Astrocyte (in vitro differentiated cells and primary cell): ENCODE data around the gene MCRS1. TPM values are rescaled to one million over a fixed set of nuclear protein-coding genes. Genes with fewer than 3 reads are reported as not detected.

Source experiments
- DNase-seq: peaks from one replicate; pipeline ENCODE4 v3.0.0-alpha.2; 2010; ENCODE audit warnings: low read depth
- FAIRE-seq: peaks from 2 replicates; lab custom pipeline; 2011; peaks lifted over from hg19 to GRCh38; lab: Jason Lieb, UNC
- H2AFZ ChIP-seq: 2 replicates; pipeline ENCODE4 v1.6.0; 2012; ENCODE audit warnings: low read depth, low read length, inconsistent platforms
- H3K27ac ChIP-seq: 2 replicates; pipeline ENCODE4 v1.5.1; 2011; ENCODE audit warnings: low read depth, low read length, inconsistent platforms
- H3K27me3 ChIP-seq: 2 replicates; pipeline ENCODE4 v1.6.0; 2011; ENCODE audit warnings: low read length, inconsistent platforms; ENCODE audit not compliant: insufficient read depth
- H3K36me3 ChIP-seq: 2 replicates; pipeline ENCODE4 v1.5.1; 2011; ENCODE audit warnings: low read length, inconsistent platforms; ENCODE audit not compliant: insufficient read depth
- H3K4me1 ChIP-seq: 2 replicates; pipeline ENCODE4 v1.5.1; 2011; ENCODE audit warnings: low read length, inconsistent platforms; ENCODE audit not compliant: insufficient read depth
- H3K4me2 ChIP-seq: 2 replicates; pipeline ENCODE4 v1.6.0; 2012; ENCODE audit warnings: low read length, inconsistent platforms
- H3K4me3 ChIP-seq: 2 replicates; pipeline ENCODE4 v1.5.1; 2011; ENCODE audit warnings: low read depth, mild to moderate bottlenecking, low read length, inconsistent platforms; ENCODE audit not compliant: insufficient read depth
- H3K79me2 ChIP-seq: 2 replicates; pipeline ENCODE4 v1.6.0; 2012; ENCODE audit warnings: mild to moderate bottlenecking, low read length, inconsistent platforms; ENCODE audit not compliant: insufficient read depth
- H3K9ac ChIP-seq: 2 replicates; pipeline ENCODE4 v1.6.0; 2012; ENCODE audit warnings: mild to moderate bottlenecking, low read length, inconsistent platforms
- H3K9me3 ChIP-seq: 2 replicates; pipeline ENCODE4 v1.5.1; 2012; ENCODE audit warnings: low read depth, mild to moderate bottlenecking, low read length, inconsistent platforms; ENCODE audit not compliant: insufficient read depth
- H4K20me1 ChIP-seq: 2 replicates; pipeline ENCODE4 v1.6.0; 2012; ENCODE audit warnings: low read length, inconsistent platforms; ENCODE audit not compliant: insufficient read depth
- H3K27ac Mint-ChIP-seq: one replicate; pipeline ENCODE4 v1.8.0; 2021; ENCODE audit warnings: mild to moderate bottlenecking, mixed read lengths; ENCODE audit not compliant: unreplicated experiment
- H3K27me3 Mint-ChIP-seq: one replicate; pipeline ENCODE4 v1.8.0; 2021; ENCODE audit warnings: low read depth, mixed read lengths; ENCODE audit not compliant: unreplicated experiment
- H3K36me3 Mint-ChIP-seq: one replicate; pipeline ENCODE4 v1.8.0; 2021; ENCODE audit warnings: low read depth, mixed read lengths; ENCODE audit not compliant: unreplicated experiment
- H3K4me1 Mint-ChIP-seq: one replicate; pipeline ENCODE4 v1.8.0; 2021; ENCODE audit warnings: low read depth, mixed read lengths; ENCODE audit not compliant: unreplicated experiment
- H3K4me3 Mint-ChIP-seq: one replicate; pipeline ENCODE4 v1.8.0; 2021; ENCODE audit warnings: mild to moderate bottlenecking, moderate library complexity, mixed read lengths; ENCODE audit not compliant: unreplicated experiment
- H3K9me3 Mint-ChIP-seq: one replicate; pipeline ENCODE4 v1.8.0; 2021; ENCODE audit warnings: mild to moderate bottlenecking, mixed read lengths; ENCODE audit not compliant: unreplicated experiment
- EZH2 ChIP-seq: IDR thresholded peaks from 2 replicates; pipeline ENCODE4 v1.6.1; 2012; ENCODE audit warnings: mild to moderate bottlenecking, low read length, inconsistent platforms; ENCODE audit not compliant: insufficient read depth
- total RNA-seq: library from RNA; stranded (reverse); gene quantifications from 2 replicates; pipeline ENCODE4 v1.2.1, GENCODE V29; 2021
- TF ChIP-seq, protein P1 (sequence below): IDR thresholded peaks from 2 replicates; pipeline ENCODE4 v1.5.1; 2011; ENCODE audit warnings: low read depth, mild to moderate bottlenecking, inconsistent platforms, low read length, moderate library complexity; ENCODE audit not compliant: insufficient read depth

The MCRS1 gene
- total RNA-seq, 1 donor from 2014 or later = 45.2 TPM

DNA sequence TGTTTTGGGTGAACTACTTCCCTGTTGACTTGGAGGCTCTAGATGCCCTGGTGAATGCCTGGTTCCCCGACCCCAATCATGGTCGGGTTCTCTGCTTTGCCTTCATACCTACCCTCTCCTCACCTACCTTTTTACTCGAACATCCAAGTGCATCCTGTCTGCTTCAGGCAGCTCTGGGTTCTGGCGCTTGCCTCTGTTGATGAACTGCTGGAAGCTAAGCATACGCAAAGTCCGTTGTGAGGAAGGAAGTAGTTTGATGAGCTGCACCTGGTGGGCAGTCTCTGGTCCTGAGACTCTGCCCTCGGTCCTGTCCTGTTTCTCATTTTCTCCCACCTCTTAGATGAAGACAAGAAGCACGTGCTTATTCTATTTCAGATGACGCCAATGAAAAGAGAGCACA, 15.5 kb downstream of the MCRS1 start:
- no peak overlapping the region for H3K4me2 ChIP-seq
- FAIRE-seq (no peak), DNase-seq (no peak)
- TF ChIP-seq EZH2 = no peak
- TF ChIP-seq, protein P1, sequence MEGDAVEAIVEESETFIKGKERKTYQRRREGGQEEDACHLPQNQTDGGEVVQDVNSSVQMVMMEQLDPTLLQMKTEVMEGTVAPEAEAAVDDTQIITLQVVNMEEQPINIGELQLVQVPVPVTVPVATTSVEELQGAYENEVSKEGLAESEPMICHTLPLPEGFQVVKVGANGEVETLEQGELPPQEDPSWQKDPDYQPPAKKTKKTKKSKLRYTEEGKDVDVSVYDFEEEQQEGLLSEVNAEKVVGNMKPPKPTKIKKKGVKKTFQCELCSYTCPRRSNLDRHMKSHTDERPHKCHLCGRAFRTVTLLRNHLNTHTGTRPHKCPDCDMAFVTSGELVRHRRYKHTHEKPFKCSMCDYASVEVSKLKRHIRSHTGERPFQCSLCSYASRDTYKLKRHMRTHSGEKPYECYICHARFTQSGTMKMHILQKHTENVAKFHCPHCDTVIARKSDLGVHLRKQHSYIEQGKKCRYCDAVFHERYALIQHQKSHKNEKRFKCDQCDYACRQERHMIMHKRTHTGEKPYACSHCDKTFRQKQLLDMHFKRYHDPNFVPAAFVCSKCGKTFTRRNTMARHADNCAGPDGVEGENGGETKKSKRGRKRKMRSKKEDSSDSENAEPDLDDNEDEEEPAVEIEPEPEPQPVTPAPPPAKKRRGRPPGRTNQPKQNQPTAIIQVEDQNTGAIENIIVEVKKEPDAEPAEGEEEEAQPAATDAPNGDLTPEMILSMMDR = no peak
- no peak overlapping the region for H3K4me3 ChIP-seq
- H3K4me1 Mint-ChIP-seq = no peaks in the 10 kb centered on the region
- no peaks in the 10 kb centered on the region for H3K79me2 ChIP-seq
- H4K20me1 ChIP-seq = no peaks in the 10 kb centered on the region
- H3K27ac Mint-ChIP-seq = no peak overlapping the region
- no peak overlapping the region for H2AFZ ChIP-seq
- H3K36me3 Mint-ChIP-seq = peaks cover 5% of the 10 kb centered on the region
- H3K9ac ChIP-seq = no peak overlapping the region
- no peak overlapping the region for H3K27ac ChIP-seq
- no peaks in the 10 kb centered on the region for H3K9me3 ChIP-seq
- no peaks in the 10 kb centered on the region for H3K36me3 ChIP-seq
- no peaks in the 10 kb centered on the region for H3K9me3 Mint-ChIP-seq
- H3K27me3 Mint-ChIP-seq = peaks cover 44% of the 10 kb centered on the region
- H3K4me3 Mint-ChIP-seq = no peak overlapping the region
- peaks cover 12% of the 10 kb centered on the region for H3K4me1 ChIP-seq
- H3K27me3 ChIP-seq = peaks cover 20% of the 10 kb centered on the region

DNA sequence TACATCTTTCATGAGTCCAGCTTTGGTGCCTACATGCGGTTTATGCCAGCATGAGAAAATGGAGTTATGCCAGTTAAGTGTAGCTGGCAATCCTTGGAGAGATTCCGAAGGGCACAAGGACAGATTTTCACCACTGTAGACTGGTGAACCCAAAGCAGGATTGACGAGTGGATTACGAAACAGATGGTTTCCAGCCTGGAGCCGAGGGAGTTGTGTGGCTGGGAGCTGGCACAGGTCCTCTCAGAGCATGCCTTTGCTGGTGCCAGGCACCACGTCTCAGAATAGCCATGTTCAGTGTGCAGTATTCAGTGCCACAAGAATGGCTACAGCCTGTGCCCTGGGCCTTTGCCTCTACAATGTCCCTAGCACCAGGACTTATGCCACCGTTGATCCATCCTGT, 15.9 kb downstream of the MCRS1 start:
- H3K4me2 ChIP-seq = no peak overlapping the region
- Mint-ChIP-seq H3K4me3 (no peak overlapping the region), H3K4me1 (no peaks in the 10 kb centered on the region), H3K9me3 (no peaks in the 10 kb centered on the region), H3K36me3 (peaks cover 5% of the 10 kb centered on the region), H3K27ac (no peak overlapping the region), H3K27me3 (peaks cover 49% of the 10 kb centered on the region)
- no peak overlapping the region for H3K9ac ChIP-seq
- TF ChIP-seq, protein P1 = no peak
- no peak for TF ChIP-seq EZH2
- H3K4me3 ChIP-seq = no peak overlapping the region
- FAIRE-seq = no peak
- H3K36me3 ChIP-seq = no peaks in the 10 kb centered on the region
- peaks cover 12% of the 10 kb centered on the region for H3K4me1 ChIP-seq
- DNase-seq = no peak
- H3K27ac ChIP-seq = no peak overlapping the region
- no peak overlapping the region for H2AFZ ChIP-seq
- no peaks in the 10 kb centered on the region for H4K20me1 ChIP-seq
- no peaks in the 10 kb centered on the region for H3K79me2 ChIP-seq
- H3K27me3 ChIP-seq = peaks cover 20% of the 10 kb centered on the region
- no peaks in the 10 kb centered on the region for H3K9me3 ChIP-seq

DNA sequence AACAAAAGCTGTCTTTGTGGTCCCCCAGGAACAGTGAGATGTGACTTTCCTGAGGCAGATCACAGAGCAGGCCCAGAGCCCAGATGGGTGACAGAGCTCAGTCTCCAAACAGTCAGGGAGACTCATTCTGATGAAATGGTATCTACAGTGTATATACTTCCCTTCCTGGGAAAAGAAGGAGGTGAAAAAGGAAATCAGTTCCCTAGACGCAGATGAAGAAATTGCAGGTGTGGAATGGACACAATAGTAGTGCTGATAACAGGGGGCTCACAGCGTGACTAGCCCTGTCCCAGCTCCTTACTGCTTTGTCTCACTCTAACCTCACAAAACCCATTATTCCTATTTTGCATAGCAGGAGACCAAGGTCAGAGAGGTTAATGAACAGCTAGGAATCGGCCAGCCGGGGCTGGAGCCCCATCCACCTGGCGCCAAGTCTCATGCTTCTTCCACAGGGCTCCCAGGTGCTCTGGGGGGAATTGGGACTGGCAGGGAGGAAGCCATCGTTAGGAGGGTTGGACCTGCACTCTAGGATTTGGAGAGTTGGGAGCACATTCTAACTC, 17.2 kb downstream of the MCRS1 start:
- H3K4me1 Mint-ChIP-seq = no peaks in the 10 kb centered on the region
- Histone ChIP-seq H3K36me3 (no peaks in the 10 kb centered on the region), H2AFZ (no peak overlapping the region), H3K79me2 (no peaks in the 10 kb centered on the region), H3K27me3 (peaks cover 24% of the 10 kb centered on the region), H3K27ac (no peak overlapping the region), H4K20me1 (no peaks in the 10 kb centered on the region), H3K9me3 (no peaks in the 10 kb centered on the region), H3K9ac (no peak overlapping the region), H3K4me3 (no peak overlapping the region), H3K4me1 (peaks cover 12% of the 10 kb centered on the region), H3K4me2 (no peak overlapping the region)
- no peaks in the 10 kb centered on the region for H3K9me3 Mint-ChIP-seq
- DNase-seq = no peak
- FAIRE-seq = no peak
- H3K4me3 Mint-ChIP-seq = no peak overlapping the region
- peaks cover 61% of the 10 kb centered on the region for H3K27me3 Mint-ChIP-seq
- TF ChIP-seq, protein P1 = no peak
- TF ChIP-seq EZH2 = no peak
- H3K27ac Mint-ChIP-seq = peak overlapping the region; percentile 53
- peaks cover 2% of the 10 kb centered on the region for H3K36me3 Mint-ChIP-seq
